Vagina (tissue), 2 donors: Measurements from ENCODE around the gene PI4KA. TPM values are rescaled to one million over a fixed set of nuclear protein-coding genes. Genes with fewer than 3 reads are reported as not detected.

Experiments used
- DNase-seq, 2 donors: peaks; one replicate each; pipeline ENCODE4 v3.0.0-alpha.2; 2017; ENCODE audit errors: extremely low spot score in 2 of 2
- H3K27ac ChIP-seq: fragments of 200-600 bp; sonication (generic); one replicate; pipeline ENCODE4 v1.5.1; 2019
- H3K27me3 ChIP-seq: fragments of 200-600 bp; sonication (generic); one replicate; pipeline ENCODE4 v1.5.1; 2019
- H3K36me3 ChIP-seq, 2 donors: fragments of 200-600 bp; sonication (generic); one replicate each; pipeline ENCODE4 v1.5.1; 2017 to 2019
- H3K4me1 ChIP-seq: fragments of 200-600 bp; sonication (generic); one replicate; pipeline ENCODE4 v1.5.1; 2019
- H3K4me3 ChIP-seq, 2 donors: fragments of 200-600 bp; sonication (generic); 1 replicate in 1 of 2; 2 replicates in 1 of 2; pipeline ENCODE4 v1.5.1; 2016 to 2019
- H3K9me3 ChIP-seq: fragments of 200-600 bp; sonication (generic); one replicate; pipeline ENCODE4 v1.5.1; 2019
- CTCF ChIP-seq, 3 experiments: fragments of 450-650 bp in 2 of 3; fragments of 200-600 bp in 1 of 3; sonication (generic) in 1 of 3; IDR thresholded peaks; one replicate each; pipeline ENCODE4 v1.5.1; 2017 to 2019; ENCODE audit warnings: antibody characterized with exemption in 3 of 3, mild to moderate bottlenecking in 2 of 3, moderate library complexity in 2 of 3
- POLR2A ChIP-seq, 2 donors: fragments of 450-650 bp; IDR thresholded peaks; one replicate each; pipeline ENCODE4 v1.6.1; 2017; ENCODE audit warnings: antibody characterized with exemption in 2 of 2, mild to moderate bottlenecking in 2 of 2, moderate library complexity in 2 of 2
- POLR2AphosphoS5 ChIP-seq, 2 donors: sonication (generic); formaldehyde crosslinking; IDR thresholded peaks; one replicate each; pipeline ENCODE4 v1.9.0; 2017; ENCODE audit warnings: antibody characterized with exemption in 2 of 2, mild to moderate bottlenecking in 2 of 2, low read depth in 1 of 2; ENCODE audit not compliant: insufficient read depth in 1 of 2
- intact Hi-C: fragments of 100-400 bp; cut with DNase I; formaldehyde crosslinking; loops from one replicate; pipeline ENCODE4 v1.15.1; 2023
- total RNA-seq: library from RNA; depleted of rRNA; stranded (reverse); fragments of >200 nt; gene quantifications from one replicate; pipeline ENCODE4 v1.2.3, GENCODE V29; 2016

PI4KA gene
- total RNA-seq, 1 donor from 2014 or later, result 135 TPM

GRCh38 chr22:20803696-20804324 lies 54.8 kb downstream of the PI4KA start:
- peaks cover 3 to 83% of the 10 kb centered on the region in 2 donors for H3K36me3 ChIP-seq
- intact Hi-C loops, result no loop called here
- no peak overlapping the region for H3K4me3 ChIP-seq
- DNase-seq, result no peak
- H3K27me3 ChIP-seq, result no peaks in the 10 kb centered on the region
- no peaks in the 10 kb centered on the region for H3K9me3 ChIP-seq
- H3K27ac ChIP-seq, result no peak overlapping the region
- H3K4me1 ChIP-seq, result no peaks in the 10 kb centered on the region
- TF ChIP-seq CTCF (IDR thresholded peaks at IDR 0.05) (no peak), POLR2A (IDR thresholded peaks at IDR 0.05) (no peak), POLR2AphosphoS5 (IDR thresholded peaks at IDR 0.05; ENCODE audit: insufficient read depth in 1 of 2, low read depth in 1 of 2) (no peak)

- Histone ChIP-seq H3K36me3 (peaks cover 3 to 90% of the 10 kb centered on the region in 2 donors), H3K4me3 (no peak overlapping the region), H3K27ac (no peak overlapping the region), H3K9me3 (no peaks in the 10 kb centered on the region), H3K27me3 (no peaks in the 10 kb centered on the region), H3K4me1 (no peaks in the 10 kb centered on the region)
- no peak for TF ChIP-seq POLR2AphosphoS5 (IDR thresholded peaks at IDR 0.05; ENCODE audit: insufficient read depth in 1 of 2, low read depth in 1 of 2)
- TF ChIP-seq POLR2A (IDR thresholded peaks at IDR 0.05), result no peak
- no peak for TF ChIP-seq CTCF (IDR thresholded peaks at IDR 0.05)
- intact Hi-C loops, result no loop called here
- DNase-seq, result no peak
Observed at GRCh38 chr22:20802922-20803553, 55.6 kb downstream of the PI4KA start.

DNA sequence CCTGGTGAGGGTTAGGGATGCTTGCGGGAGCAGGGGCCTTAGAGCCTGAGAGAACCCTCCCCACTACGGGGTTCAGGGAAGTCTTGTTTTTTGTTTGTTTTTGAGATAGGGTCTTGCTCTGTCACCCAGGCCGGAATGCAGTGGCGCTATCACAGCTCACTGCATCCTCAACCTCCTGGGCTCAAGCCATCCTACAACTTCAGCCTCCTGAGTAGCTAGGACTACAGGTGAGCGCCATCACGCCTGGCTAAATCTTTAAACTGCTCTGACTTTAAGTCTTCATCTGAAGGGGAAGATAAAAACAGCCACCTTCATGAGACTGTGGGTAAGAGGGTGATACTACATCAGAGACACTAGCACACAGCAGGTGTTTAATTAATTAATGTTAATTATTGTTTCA lies 56.2 kb downstream of the PI4KA start:
- Histone ChIP-seq H3K27me3 (no peaks in the 10 kb centered on the region), H3K4me1 (no peaks in the 10 kb centered on the region), H3K9me3 (no peaks in the 10 kb centered on the region), H3K36me3 (peaks cover 3 to 94% of the 10 kb centered on the region in 2 donors), H3K4me3 (no peak overlapping the region), H3K27ac (no peak overlapping the region)
- intact Hi-C loops, result no loop called here
- DNase-seq, result no peak
- TF ChIP-seq POLR2AphosphoS5 (IDR thresholded peaks at IDR 0.05; ENCODE audit: insufficient read depth in 1 of 2, low read depth in 1 of 2), result no peak
- TF ChIP-seq POLR2A (IDR thresholded peaks at IDR 0.05), result no peak
- no peak for TF ChIP-seq CTCF (IDR thresholded peaks at IDR 0.05)

DNA sequence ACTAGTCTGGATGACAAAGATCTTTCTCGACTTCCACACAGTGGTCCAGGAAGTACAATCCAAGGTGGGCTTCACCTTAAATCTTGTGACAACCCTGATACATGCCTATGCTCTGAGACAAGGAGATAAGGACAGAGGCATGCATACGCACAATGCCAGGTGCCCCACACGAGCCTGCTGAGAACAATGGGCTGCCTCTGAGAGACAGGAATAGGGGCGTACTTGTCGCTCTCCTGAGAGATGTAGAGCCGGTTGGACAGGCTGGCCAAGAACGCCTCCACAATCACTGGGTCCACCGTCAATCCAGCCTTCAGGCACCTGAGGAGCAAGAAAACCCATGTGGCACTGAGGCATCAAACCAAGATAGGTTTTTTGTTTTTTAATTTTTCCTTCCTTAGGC lies 59.2 kb downstream of the PI4KA start:
- H3K27ac ChIP-seq, result no peak overlapping the region
- H3K4me1 ChIP-seq, result no peaks in the 10 kb centered on the region
- TF ChIP-seq CTCF (IDR thresholded peaks at IDR 0.05) (no peak), POLR2AphosphoS5 (IDR thresholded peaks at IDR 0.05; ENCODE audit: insufficient read depth in 1 of 2, low read depth in 1 of 2) (no peak), POLR2A (IDR thresholded peaks at IDR 0.05) (no peak)
- peaks cover 3 to 90% of the 10 kb centered on the region in 2 donors for H3K36me3 ChIP-seq
- no peaks in the 10 kb centered on the region for H3K9me3 ChIP-seq
- intact Hi-C loops, result no loop called here
- DNase-seq, result no peak
- no peaks in the 10 kb centered on the region for H3K27me3 ChIP-seq
- no peak overlapping the region for H3K4me3 ChIP-seq

- H3K9me3 ChIP-seq, result no peaks in the 10 kb centered on the region
- no peak overlapping the region for H3K27ac ChIP-seq
- peaks cover 3 to 88% of the 10 kb centered on the region in 2 donors for H3K36me3 ChIP-seq
- H3K27me3 ChIP-seq, result no peaks in the 10 kb centered on the region
- intact Hi-C loops, result no loop called here
- H3K4me1 ChIP-seq, result no peaks in the 10 kb centered on the region
- no peak overlapping the region for H3K4me3 ChIP-seq
- no peak for TF ChIP-seq POLR2A (IDR thresholded peaks at IDR 0.05)
- no peak for TF ChIP-seq CTCF (IDR thresholded peaks at IDR 0.05)
- no peak for TF ChIP-seq POLR2AphosphoS5 (IDR thresholded peaks at IDR 0.05; ENCODE audit: insufficient read depth in 1 of 2, low read depth in 1 of 2)
- DNase-seq, result no peak
Observed at GRCh38 chr22:20798974-20799373, 59.6 kb downstream of the PI4KA start.
